Activated CD4-positive, alpha-beta T cell treated with anti-CD3 and anti-CD28 coated beads, Interleukin-2, amount 10 ng/mL, durations not matched to agents 24 days and 14 days (primary cell): ENCODE results near the gene RNF126. TPM values are rescaled to one million over a fixed set of nuclear protein-coding genes. Genes with fewer than 3 reads are reported as not detected.
"Not testable (repeated sequence)": the region's sequence is repeated elsewhere in the genome, so short reads cannot be mapped to it uniquely, and the experiment has no call there.

Experiments used
- DNase-seq: peaks from one replicate; pipeline ENCODE4 v3.0.0; 2022
- H3K27ac Mint-ChIP-seq: one replicate; pipeline ENCODE4 v1.8.0; 2022; ENCODE audit warnings: mild to moderate bottlenecking, mixed read lengths
- H3K27me3 Mint-ChIP-seq: one replicate; pipeline ENCODE4 v1.8.0; 2022; ENCODE audit warnings: mixed read lengths
- H3K36me3 Mint-ChIP-seq: one replicate; pipeline ENCODE4 v1.8.0; 2022; ENCODE audit warnings: low read depth, mild to moderate bottlenecking, mixed read lengths
- H3K4me1 Mint-ChIP-seq: one replicate; pipeline ENCODE4 v1.8.0; 2021; ENCODE audit warnings: mixed read lengths
- H3K4me3 Mint-ChIP-seq: one replicate; pipeline ENCODE4 v1.8.0; 2022; ENCODE audit warnings: mild to moderate bottlenecking, moderate library complexity, mixed read lengths
- H3K9me3 Mint-ChIP-seq: one replicate; pipeline ENCODE4 v1.8.0; 2021; ENCODE audit warnings: mixed read lengths
- intact Hi-C: fragments of 100-400 bp; cut with micrococcal nuclease; formaldehyde crosslinking; loops from one replicate; pipeline ENCODE4 v1.15.1; 2023
- total RNA-seq: library from RNA; stranded (reverse); gene quantifications from 2 replicates; pipeline ENCODE4 v1.2.3, GENCODE V29; 2022

Gene RNF126
- total RNA-seq, 1 donor from 2014 or later, result 109 TPM

- peak overlapping the region; percentile 76 for H3K27ac Mint-ChIP-seq
- no peaks in the 10 kb centered on the region for H3K36me3 Mint-ChIP-seq
- H3K4me3 Mint-ChIP-seq, result peak overlapping the region; percentile 74
- DNase-seq, result peak; percentile 82
- peaks cover 4% of the 10 kb centered on the region for H3K4me1 Mint-ChIP-seq
- intact Hi-C loops, result loop anchor here (1.0 to 2.0 kb wide), 5 partner anchors 16 to 118 kb away; partner anchors contain the start of genes BSG, FGF22, PTBP1 and RNF126
- H3K9me3 Mint-ChIP-seq, result no peaks in the 10 kb centered on the region
- H3K27me3 Mint-ChIP-seq, result peaks cover 8% of the 10 kb centered on the region
Measured at GRCh38 chr19:679418-680286, 16.6 kb upstream of the RNF126 start.

- H3K27me3 Mint-ChIP-seq, result peaks cover 10% of the 10 kb centered on the region
- H3K27ac Mint-ChIP-seq, result peak overlapping the region; percentile 37
Measured at GRCh38 chr19:678791-679388, 15.9 kb upstream of the RNF126 start.

GRCh38 chr19:677601-678436 lies 14.8 kb upstream of the RNF126 start:
- Mint-ChIP-seq H3K9me3 (no peaks in the 10 kb centered on the region), H3K27ac (no peak overlapping the region), H3K27me3 (peaks cover 13% of the 10 kb centered on the region), H3K4me1 (peaks cover 4% of the 10 kb centered on the region), H3K36me3 (no peaks in the 10 kb centered on the region), H3K4me3 (no peak overlapping the region)
- intact Hi-C loops, result no loop called here
- no peak for DNase-seq

More at GRCh38 chr19:678791-679388, 15.9 kb upstream of the RNF126 start:
- DNase-seq, result no peak
- peak overlapping the region; percentile 74 for H3K4me3 Mint-ChIP-seq
- H3K9me3 Mint-ChIP-seq, result no peaks in the 10 kb centered on the region
- no peaks in the 10 kb centered on the region for H3K36me3 Mint-ChIP-seq
- intact Hi-C loops, result no loop called here
- peaks cover 4% of the 10 kb centered on the region for H3K4me1 Mint-ChIP-seq

- H3K27me3 Mint-ChIP-seq, result peaks cover 13% of the 10 kb centered on the region
- no peak overlapping the region for H3K27ac Mint-ChIP-seq
- intact Hi-C loops, result no loop called here
- no peaks in the 10 kb centered on the region for H3K36me3 Mint-ChIP-seq
- no peak for DNase-seq
- peaks cover 4% of the 10 kb centered on the region for H3K4me1 Mint-ChIP-seq
- no peak overlapping the region for H3K4me3 Mint-ChIP-seq
- H3K9me3 Mint-ChIP-seq, result no peaks in the 10 kb centered on the region
Measured at GRCh38 chr19:677201-677600, 14.2 kb upstream of the RNF126 start.

- DNase-seq, result no peak
- Mint-ChIP-seq H3K27me3 (peaks cover 13% of the 10 kb centered on the region), H3K27ac (no peak within 1 kb of the TSS), H3K9me3 (no peaks in the 10 kb centered on the region), H3K4me1 (peaks cover 4% of the 10 kb centered on the region), H3K4me3 (no peak within 1 kb of the TSS), H3K36me3 (no peaks in the 10 kb centered on the region)
- intact Hi-C loops, result no loop called here
Measured at GRCh38 chr19:676339-677105, 13.5 kb upstream of the RNF126 start, which contains the start of gene FSTL3. Gene FSTL3, plus strand, starts transcription at chr19:676392. Its CDS starts 32 bp downstream, at chr19:676424.

- no peaks in the 10 kb centered on the region for H3K36me3 Mint-ChIP-seq
- H3K4me1 Mint-ChIP-seq, result peaks cover 4% of the 10 kb centered on the region
- peaks cover 13% of the 10 kb centered on the region for H3K27me3 Mint-ChIP-seq
- intact Hi-C loops, result no loop called here
- no peak overlapping the region for H3K4me3 Mint-ChIP-seq
- H3K9me3 Mint-ChIP-seq, result no peaks in the 10 kb centered on the region
- DNase-seq, result no peak
- no peak overlapping the region for H3K27ac Mint-ChIP-seq
Measured at GRCh38 chr19:676007-676338, 13.0 kb upstream of the RNF126 start.

- no peak overlapping the region for H3K27ac Mint-ChIP-seq
Measured at GRCh38 chr19:674282-675151, 11.5 kb upstream of the RNF126 start.

GRCh38 chr19:670609-671075 lies 7.6 kb upstream of the RNF126 start:
- no peak overlapping the region for H3K27ac Mint-ChIP-seq
- no peaks in the 10 kb centered on the region for H3K9me3 Mint-ChIP-seq
- intact Hi-C loops, result no loop called here
- H3K36me3 Mint-ChIP-seq, result no peaks in the 10 kb centered on the region
- H3K4me1 Mint-ChIP-seq, result no peaks in the 10 kb centered on the region
- no peak overlapping the region for H3K4me3 Mint-ChIP-seq
- H3K27me3 Mint-ChIP-seq, result peaks cover 24% of the 10 kb centered on the region
- no peak for DNase-seq

More at GRCh38 chr19:674282-675151, 11.5 kb upstream of the RNF126 start:
- no peak for DNase-seq
- intact Hi-C loops, result no loop called here
- no peak overlapping the region for H3K4me3 Mint-ChIP-seq
- H3K27me3 Mint-ChIP-seq, result peaks cover 13% of the 10 kb centered on the region
- H3K36me3 Mint-ChIP-seq, result no peaks in the 10 kb centered on the region
- no peaks in the 10 kb centered on the region for H3K9me3 Mint-ChIP-seq
- H3K4me1 Mint-ChIP-seq, result peaks cover 2% of the 10 kb centered on the region

- H3K36me3 Mint-ChIP-seq, intact Hi-C loops, DNase-seq, H3K27ac Mint-ChIP-seq, H3K4me3 Mint-ChIP-seq, H3K4me1 Mint-ChIP-seq, H3K9me3 Mint-ChIP-seq: not testable (repeated sequence)
- peaks cover 16% of the 10 kb centered on the region for H3K27me3 Mint-ChIP-seq
Measured at GRCh38 chr19:668675-669434, 5.8 kb upstream of the RNF126 start.

- peaks cover 12% of the 10 kb centered on the region for H3K27me3 Mint-ChIP-seq
- H3K27ac Mint-ChIP-seq, intact Hi-C loops, H3K9me3 Mint-ChIP-seq, H3K4me3 Mint-ChIP-seq, DNase-seq, H3K36me3 Mint-ChIP-seq: not testable (repeated sequence)
- H3K4me1 Mint-ChIP-seq, result peaks cover 12% of the 10 kb centered on the region
Measured at GRCh38 chr19:666985-667573, 4.1 kb upstream of the RNF126 start.

- Mint-ChIP-seq H3K36me3 (peaks cover 13% of the 10 kb centered on the region), H3K27me3 (peaks cover 12% of the 10 kb centered on the region), H3K9me3 (no peaks in the 10 kb centered on the region), H3K4me3 (peak overlapping the region; percentile 54), H3K4me1 (peaks cover 20% of the 10 kb centered on the region), H3K27ac (peak overlapping the region; percentile 30)
- intact Hi-C loops, result loop anchor here (1.0 kb wide), 1 partner anchor 69 kb away; no protein-coding TSS in a partner anchor
- peak; percentile 96 for DNase-seq
Measured at GRCh38 chr19:664913-665443, 2.0 kb upstream of the RNF126 start.
